Measurements from ENCODE around the gene BMPER.

The BMPER gene

GRCh38 chr7:34036051-34036920, 130.9 kb downstream of the BMPER start:
- no peak for DNase-seq (ENCODE audit: extremely low spot score)
- CTCF ChIA-PET = no interaction called here
- no peak for TF ChIP-seq CTCF (IDR thresholded peaks at IDR 0.05; ENCODE audit: control extremely low read depth, extremely low read depth, low read depth, missing control alignments)
- POLR2A ChIA-PET = no interaction called here

GRCh38 chr7:34036972-34037792, 131.8 kb downstream of the BMPER start:
- POLR2A ChIA-PET = no interaction called here
- CTCF ChIA-PET = no interaction called here

GRCh38 chr7:34038816-34039470, 133.6 kb downstream of the BMPER start:
- DNase-seq (ENCODE audit: extremely low spot score) = no peak
- no peak for TF ChIP-seq CTCF (IDR thresholded peaks at IDR 0.05; ENCODE audit: control extremely low read depth, extremely low read depth, low read depth, missing control alignments)
- ChIA-PET POLR2A (no interaction called here), CTCF (no interaction called here)

More at GRCh38 chr7:34036972-34037792, 131.8 kb downstream of the BMPER start:
- no peak for TF ChIP-seq CTCF (IDR thresholded peaks at IDR 0.05; ENCODE audit: control extremely low read depth, extremely low read depth, low read depth, missing control alignments)
- no peak for DNase-seq (ENCODE audit: extremely low spot score)

- ChIA-PET POLR2A (no interaction called here), CTCF (interaction anchor here (1.9 kb wide), 1 partner anchor 9 kb away, joined by 4 read pairs; no protein-coding TSS in a partner anchor)
- no peak for DNase-seq (ENCODE audit: extremely low spot score)
- TF ChIP-seq CTCF (IDR thresholded peaks at IDR 0.05; ENCODE audit: control extremely low read depth, extremely low read depth, low read depth, missing control alignments) = no peak
Measured at GRCh38 chr7:34041707-34042106, 136.4 kb downstream of the BMPER start.

- no peak for DNase-seq (ENCODE audit: extremely low spot score)
- ChIA-PET CTCF (interaction anchor here (1.9 kb wide), 1 partner anchor 8 kb away, joined by 4 read pairs; no protein-coding TSS in a partner anchor), POLR2A (no interaction called here)
- TF ChIP-seq CTCF (IDR thresholded peaks at IDR 0.05; ENCODE audit: control extremely low read depth, extremely low read depth, low read depth, missing control alignments) = no peak
Measured at GRCh38 chr7:34042406-34042805, 137.1 kb downstream of the BMPER start.
